K562 treated with DMSO at 1 percent for 48 hours (cell line): Measurements from ENCODE around the gene HSPA13. TPM values are rescaled to one million over a fixed set of nuclear protein-coding genes. Genes with fewer than 3 reads are reported as not detected.

Experiments used
- total RNA-seq: library from RNA; unstranded; fragments of 300-600 nt; gene quantifications from 2 replicates; pipeline ENCODE4 v1.2.3, GENCODE V29; 2022; ENCODE audit warnings: low replicate concordance; ENCODE audit errors: extremely low read depth

HSPA13 gene, protein sequence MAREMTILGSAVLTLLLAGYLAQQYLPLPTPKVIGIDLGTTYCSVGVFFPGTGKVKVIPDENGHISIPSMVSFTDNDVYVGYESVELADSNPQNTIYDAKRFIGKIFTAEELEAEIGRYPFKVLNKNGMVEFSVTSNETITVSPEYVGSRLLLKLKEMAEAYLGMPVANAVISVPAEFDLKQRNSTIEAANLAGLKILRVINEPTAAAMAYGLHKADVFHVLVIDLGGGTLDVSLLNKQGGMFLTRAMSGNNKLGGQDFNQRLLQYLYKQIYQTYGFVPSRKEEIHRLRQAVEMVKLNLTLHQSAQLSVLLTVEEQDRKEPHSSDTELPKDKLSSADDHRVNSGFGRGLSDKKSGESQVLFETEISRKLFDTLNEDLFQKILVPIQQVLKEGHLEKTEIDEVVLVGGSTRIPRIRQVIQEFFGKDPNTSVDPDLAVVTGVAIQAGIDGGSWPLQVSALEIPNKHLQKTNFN
- not detected in 2 replicates for total RNA-seq

DNA sequence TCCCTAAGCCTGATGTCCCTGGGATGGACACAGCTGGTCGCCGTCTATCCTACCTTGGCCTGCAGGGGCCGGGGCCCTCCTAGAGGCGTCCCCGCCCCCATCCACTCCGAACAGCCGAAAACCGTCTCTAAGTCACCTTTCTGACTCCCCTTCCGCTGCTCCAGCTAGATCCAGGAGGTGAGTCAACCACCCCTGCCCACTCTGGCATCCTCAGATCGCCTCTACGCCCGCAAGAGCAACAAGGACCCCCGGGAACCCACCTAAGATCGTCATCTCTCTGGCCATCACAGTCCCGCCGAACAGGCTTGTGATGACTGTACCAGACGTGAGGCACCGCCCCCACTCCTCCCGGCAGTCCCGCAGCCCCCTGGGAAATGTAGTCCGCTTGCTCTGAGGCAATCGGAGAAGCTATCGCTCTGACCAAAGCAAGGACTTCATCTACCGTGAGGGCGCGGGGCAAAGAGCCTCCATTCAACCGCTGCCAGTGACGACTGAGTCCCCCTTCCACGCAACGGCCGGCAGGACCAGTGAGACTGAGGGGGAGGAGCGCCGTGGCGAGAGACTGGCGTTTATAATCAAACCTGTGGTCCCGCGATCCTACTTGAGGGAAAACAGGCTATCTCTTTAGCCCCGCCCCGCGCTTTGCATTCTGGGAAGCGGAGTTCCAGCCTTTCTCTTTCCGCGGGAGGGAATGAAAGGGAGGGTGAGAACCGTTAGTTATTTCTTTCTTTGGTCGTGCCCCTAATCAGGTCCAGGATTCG lies at the start of gene HSPA13:
Gene HSPA13, minus strand, starts transcription at position 312 of the 761 bp plus-strand sequence. Its CDS starts 27 bp downstream, at position 285.

Other genes starting within 250 kb of the HSPA13 start
- gene LIPI, start 172.2 kb downstream of the HSPA13 start, total RNA-seq: not detected in 2 replicates
- not detected in 2 replicates for gene RBM11, start 167.0 kb downstream of the HSPA13 start, total RNA-seq
- gene SAMSN1, start 163.2 kb upstream of the HSPA13 start, total RNA-seq: not detected in 2 replicates